Stomach smooth muscle (tissue), 2 donors: ENCODE measurements around the gene TRIM29.

Experiments
- H3K27ac ChIP-seq: one replicate; pipeline ENCODE4 v1.7.0; 2013; ENCODE audit warnings: mild to moderate bottlenecking, low read length, inconsistent platforms
- H3K27me3 ChIP-seq, 2 donors: one replicate each; pipeline ENCODE4 v1.7.0; 2013; ENCODE audit warnings: low read length in 2 of 2; ENCODE audit not compliant: insufficient read depth in 2 of 2, control insufficient read depth in 1 of 2
- H3K36me3 ChIP-seq, 2 donors: one replicate each; pipeline ENCODE4 v1.7.0; 2013; ENCODE audit warnings: low read length in 2 of 2; ENCODE audit not compliant: control insufficient read depth in 2 of 2, insufficient read depth in 2 of 2
- H3K4me1 ChIP-seq: one replicate; pipeline ENCODE4 v1.7.0; 2013; ENCODE audit warnings: low read length; ENCODE audit not compliant: control insufficient read depth, insufficient read depth
- H3K4me3 ChIP-seq, 2 donors: one replicate each; pipeline ENCODE4 v1.7.0; 2013; ENCODE audit warnings: low read length in 2 of 2
- H3K9ac ChIP-seq, 2 donors: one replicate each; pipeline ENCODE4 v1.7.0; 2013; ENCODE audit warnings: low read length in 2 of 2, mild to moderate bottlenecking in 1 of 2
- H3K9me3 ChIP-seq, 2 donors: one replicate each; pipeline ENCODE4 v1.7.0; 2013; ENCODE audit warnings: low read length in 2 of 2; ENCODE audit not compliant: control insufficient read depth in 2 of 2
- donor health status: healthy.
- donor health status: Pancreatic carcinoma.

The TRIM29 gene

DNA sequence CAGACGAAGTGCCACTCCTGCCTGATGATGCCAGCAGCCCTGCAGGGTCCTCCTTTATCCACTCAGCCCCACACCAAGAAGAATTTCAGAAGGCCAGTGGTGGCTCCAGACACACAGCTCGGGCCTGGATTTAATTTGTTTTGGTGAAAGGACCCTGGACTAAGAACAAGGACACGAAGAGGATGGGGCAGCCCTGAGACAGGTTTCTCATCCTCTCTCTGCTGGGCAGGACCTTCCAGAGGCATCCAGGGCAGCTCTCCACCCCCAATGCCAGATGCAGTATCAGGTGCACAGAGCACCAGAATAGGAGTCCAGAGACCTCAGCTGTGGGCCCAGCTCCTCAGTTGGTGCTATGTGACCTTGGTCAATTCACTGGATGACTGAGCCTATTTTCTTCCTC lies 72.0 kb downstream of the TRIM29 start:
- Histone ChIP-seq H3K9ac (no peak overlapping the region), H3K27ac (no peak overlapping the region), H3K4me3 (no peak overlapping the region), H3K27me3 (peaks cover 5 to 24% of the 10 kb centered on the region in 2 donors), H3K36me3 (no peaks in the 10 kb centered on the region), H3K9me3 (no peaks in the 10 kb centered on the region), H3K4me1 (no peaks in the 10 kb centered on the region)

DNA sequence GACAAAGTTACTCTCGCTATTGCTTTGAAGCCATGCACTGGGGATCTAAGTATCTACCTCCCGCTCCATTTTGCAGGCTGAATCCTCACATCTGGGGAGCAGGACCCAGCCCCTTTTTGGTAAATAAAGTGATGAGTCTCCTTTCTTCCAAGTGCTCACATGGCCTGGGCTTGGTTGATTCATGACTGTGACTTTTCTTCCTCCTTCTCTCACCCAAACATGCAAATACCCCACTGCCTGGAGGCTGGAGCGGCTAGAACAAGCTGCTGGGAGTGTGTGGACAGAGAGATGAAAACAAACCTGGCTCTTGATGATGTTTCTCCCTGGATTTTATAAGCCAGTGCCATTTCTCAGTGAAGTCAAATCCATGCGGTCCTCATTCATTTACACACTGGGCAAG lies 72.7 kb downstream of the TRIM29 start:
- Histone ChIP-seq H3K4me1 (no peaks in the 10 kb centered on the region), H3K9ac (no peak overlapping the region), H3K27me3 (peaks cover 5 to 26% of the 10 kb centered on the region in 2 donors), H3K27ac (no peak overlapping the region), H3K9me3 (no peaks in the 10 kb centered on the region), H3K36me3 (no peaks in the 10 kb centered on the region), H3K4me3 (no peak overlapping the region)

DNA sequence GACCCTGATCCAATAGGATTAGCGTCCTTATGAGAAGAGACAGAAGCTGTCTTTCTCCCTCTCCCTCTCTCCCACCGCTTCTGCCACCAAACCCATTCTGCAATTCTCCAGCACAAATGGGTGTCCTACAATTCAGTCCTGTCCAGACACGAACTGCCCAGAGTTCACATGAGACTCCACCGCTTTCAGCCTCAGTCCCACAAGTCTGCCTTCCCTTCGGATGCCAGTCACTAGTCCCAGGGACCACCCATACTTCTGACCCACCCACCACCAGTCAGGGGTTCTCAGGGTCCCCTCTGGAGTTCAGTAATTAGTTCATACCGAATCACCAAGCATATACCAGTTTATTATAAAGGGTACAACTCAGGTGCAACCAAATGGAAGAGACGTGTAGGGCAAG lies 73.6 kb downstream of the TRIM29 start:
- Histone ChIP-seq H3K27ac (no peak overlapping the region), H3K4me3 (no peak overlapping the region), H3K36me3 (no peaks in the 10 kb centered on the region), H3K27me3 (peaks cover 5 to 26% of the 10 kb centered on the region in 2 donors), H3K9ac (no peak overlapping the region), H3K9me3 (no peaks in the 10 kb centered on the region), H3K4me1 (no peaks in the 10 kb centered on the region)

DNA sequence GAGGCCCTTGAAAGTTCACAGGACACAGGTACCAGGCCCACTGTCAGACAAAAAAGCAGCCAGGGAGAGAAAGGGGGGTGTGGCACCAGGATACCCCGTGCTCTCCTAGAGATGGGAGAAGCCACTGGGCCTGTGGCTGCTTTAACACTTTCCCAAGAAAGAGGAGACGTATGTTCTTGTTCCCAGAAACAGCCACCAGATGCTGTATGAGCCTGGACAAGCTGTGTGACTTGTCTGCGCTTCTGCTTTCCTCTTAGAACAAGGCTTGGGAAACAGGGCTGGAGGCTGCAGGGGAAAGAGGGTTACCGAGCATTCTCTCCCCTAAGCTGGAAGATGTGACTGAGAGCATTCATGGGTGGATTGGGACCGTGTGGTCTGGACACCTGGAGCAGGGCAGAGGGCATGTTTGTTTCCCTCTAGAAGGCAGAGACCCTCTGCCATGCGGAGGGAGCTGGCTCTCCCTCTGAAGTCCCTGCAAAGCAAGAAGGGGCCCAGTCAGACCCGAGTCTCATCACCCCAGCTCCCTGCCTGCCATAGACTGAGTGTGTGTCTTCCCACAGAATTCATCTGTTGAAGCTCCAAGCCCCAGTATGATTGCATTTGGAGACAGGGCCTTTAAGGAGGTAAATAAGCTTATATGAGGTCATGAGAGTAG lies 74.1 kb downstream of the TRIM29 start:
- no peaks in the 10 kb centered on the region for H3K4me1 ChIP-seq
- no peak overlapping the region for H3K9ac ChIP-seq
- H3K36me3 ChIP-seq = no peaks in the 10 kb centered on the region
- H3K9me3 ChIP-seq = no peaks in the 10 kb centered on the region
- no peak overlapping the region for H3K4me3 ChIP-seq
- H3K27me3 ChIP-seq = peaks cover 5 to 23% of the 10 kb centered on the region in 2 donors
- H3K27ac ChIP-seq = no peak overlapping the region

DNA sequence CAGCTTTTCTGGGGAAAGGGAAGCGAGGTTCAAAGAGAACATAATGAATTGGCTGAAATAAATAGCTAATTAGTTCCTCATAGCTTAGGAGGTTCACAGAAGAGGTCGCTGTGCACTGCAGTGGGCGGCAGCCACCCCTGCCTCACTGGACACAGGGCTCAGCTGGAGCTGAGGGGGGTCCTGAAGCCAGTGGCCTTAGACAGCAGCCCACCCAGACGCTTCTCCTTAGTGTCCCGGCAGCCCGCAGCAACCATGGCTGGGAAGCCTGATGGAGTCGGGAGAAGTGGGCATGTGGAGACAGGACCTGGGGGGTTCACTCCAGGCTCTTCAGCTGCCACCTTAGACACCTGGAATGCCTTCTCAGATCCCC lies 75.4 kb downstream of the TRIM29 start:
- Histone ChIP-seq H3K27ac (no peak overlapping the region), H3K9ac (no peak overlapping the region), H3K27me3 (peaks cover 5 to 19% of the 10 kb centered on the region in 2 donors), H3K9me3 (no peaks in the 10 kb centered on the region), H3K4me1 (no peaks in the 10 kb centered on the region), H3K36me3 (no peaks in the 10 kb centered on the region), H3K4me3 (no peak overlapping the region)

DNA sequence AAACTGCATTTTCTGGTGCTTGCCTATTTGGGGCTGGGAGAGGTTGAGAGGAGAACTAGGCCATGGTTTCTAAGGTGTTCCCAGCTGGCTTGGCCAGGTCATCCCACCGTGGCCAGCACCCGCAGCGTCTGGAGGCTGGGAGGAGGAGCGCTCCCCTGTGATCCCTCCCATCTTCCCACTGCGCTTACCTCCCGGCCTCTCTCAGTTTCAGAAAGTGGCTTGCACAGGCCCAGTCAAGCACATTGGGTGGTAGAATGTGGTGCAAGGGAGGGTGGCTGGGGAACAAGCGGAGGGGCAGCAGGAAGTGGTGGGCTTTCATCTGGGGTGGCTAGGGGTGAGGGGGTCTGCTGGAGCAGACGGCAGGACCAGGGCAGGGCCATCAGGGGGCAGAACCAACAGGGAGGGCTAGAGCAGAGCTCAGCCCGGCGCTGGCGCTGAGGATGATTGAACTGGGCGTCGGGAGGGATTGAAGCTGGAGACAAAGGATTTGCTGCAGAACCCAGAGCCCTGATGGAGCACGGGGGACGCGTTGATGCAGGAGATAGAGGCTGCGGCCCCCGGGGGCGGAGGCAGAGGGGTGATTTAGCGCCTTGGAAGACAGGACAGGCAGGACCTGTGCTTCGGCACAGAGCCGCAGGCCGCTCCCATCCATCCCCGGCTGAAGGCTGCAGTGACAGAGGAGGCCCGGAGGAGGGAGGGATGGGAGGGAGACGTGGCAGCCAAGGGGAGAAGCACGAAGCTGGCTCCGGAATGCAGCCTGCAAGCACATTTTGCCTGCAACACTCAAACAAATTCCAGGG lies 76.0 kb downstream of the TRIM29 start:
- Histone ChIP-seq H3K9me3 (no peaks in the 10 kb centered on the region), H3K27ac (no peak overlapping the region), H3K4me1 (no peaks in the 10 kb centered on the region), H3K9ac (no peak overlapping the region), H3K27me3 (peaks cover 5 to 15% of the 10 kb centered on the region in 2 donors), H3K36me3 (no peaks in the 10 kb centered on the region), H3K4me3 (no peak overlapping the region)
